ENCODE measurements around the gene ATRNL1.

- TF ChIP-seq CBX3 (IDR thresholded peaks at IDR 0.05; ENCODE audit: low read depth) (no peak), CTCF (IDR thresholded peaks at IDR 0.05 in 2 of 3, conservative IDR thresholded peaks at IDR 0.05 in 1 of 3; ENCODE audit: borderline replicate concordance in 1 of 3, insufficient read depth in 1 of 3, low read depth in 2 of 3, low read length in 2 of 3) (no peak)
These were observed 25.2 kb downstream of the ATRNL1 start for GRCh38 chr10:115118346-115118745.
